Putamen (tissue), 1 donor: ENCODE results near the gene ATP8B2.
A peak's percentile ranks its signal among the peaks of the same experiment; 100 is the strongest.
"Not testable (repeated sequence)": the region's sequence is repeated elsewhere in the genome, so short reads cannot be mapped to it uniquely, and the experiment has no call there.

ENCODE experiments used
- DNase-seq: peaks from one replicate; pipeline ENCODE4 v3.0.0-alpha.2; 2016; ENCODE audit warnings: low spot score

ATP8B2 gene

GRCh38 chr1:154346276-154346917 is 21.1 kb downstream of the ATP8B2 start:
- DNase-seq = no peak

GRCh38 chr1:154347961-154348360 is 22.6 kb downstream of the ATP8B2 start:
- DNase-seq = no peak

- DNase-seq = no peak
These were observed 23.2 kb downstream of the ATP8B2 start for GRCh38 chr1:154348429-154349076.

GRCh38 chr1:154349121-154349520 is 23.8 kb downstream of the ATP8B2 start:
- no peak for DNase-seq

GRCh38 chr1:154350383-154350782 is 25.1 kb downstream of the ATP8B2 start:
- no peak for DNase-seq

- DNase-seq = no peak
These were observed 26.2 kb downstream of the ATP8B2 start for GRCh38 chr1:154351363-154352068.

GRCh38 chr1:154352245-154352580 is 26.9 kb downstream of the ATP8B2 start:
- DNase-seq = no peak

- DNase-seq = peak; percentile 21
These were observed 27.5 kb downstream of the ATP8B2 start for GRCh38 chr1:154352581-154353459.

GRCh38 chr1:154353460-154353904 is 28.2 kb downstream of the ATP8B2 start:
- no peak for DNase-seq

GRCh38 chr1:154353966-154354365 is 28.6 kb downstream of the ATP8B2 start:
- DNase-seq = no peak

GRCh38 chr1:154358519-154358918 is 33.2 kb downstream of the ATP8B2 start:
- no peak for DNase-seq

- DNase-seq = no peak
These were observed 35.0 kb downstream of the ATP8B2 start for GRCh38 chr1:154360288-154360687.

- DNase-seq = not testable (repeated sequence)
These were observed 35.6 kb downstream of the ATP8B2 start for GRCh38 chr1:154360881-154361280.

GRCh38 chr1:154361357-154361756 is 36.0 kb downstream of the ATP8B2 start:
- DNase-seq = no peak

- no peak for DNase-seq
These were observed 46.1 kb downstream of the ATP8B2 start for GRCh38 chr1:154371436-154371835.

- DNase-seq = not testable (repeated sequence)
These were observed 48.5 kb downstream of the ATP8B2 start for GRCh38 chr1:154373777-154374357.

- DNase-seq = no peak
These were observed 54.0 kb downstream of the ATP8B2 start for GRCh38 chr1:154379301-154379700.

- DNase-seq = no peak
These were observed 59.5 kb downstream of the ATP8B2 start for GRCh38 chr1:154384650-154385489.

GRCh38 chr1:154386643-154387352 is 61.5 kb downstream of the ATP8B2 start:
- DNase-seq = no peak

- DNase-seq = no peak
These were observed 65.9 kb downstream of the ATP8B2 start for GRCh38 chr1:154391086-154391770.
